HG03159 (cell line): Measurements from ENCODE around the gene TSPAN3.

Experiments
- ATAC-seq: cut with Tn5 transposase; IDR thresholded peaks from one replicate; pipeline ENCODE4 v1.9.1; 2021; ENCODE audit warnings: mild to moderate bottlenecking, moderate library complexity; ENCODE audit not compliant: unreplicated experiment

Gene TSPAN3

GRCh38 chr15:77070495-77071304, at the start of gene TSPAN3:
TSPAN3 (minus strand) TSS chr15:77071109; CDS start chr15:77070954, 155 bp downstream.
- peak; percentile 91 for ATAC-seq

- ATAC-seq, result no peak
Measured at GRCh38 chr15:77120576-77120975, 49.7 kb upstream of the TSPAN3 start.

GRCh38 chr15:77119446-77119845, 48.5 kb upstream of the TSPAN3 start:
- no peak for ATAC-seq

GRCh38 chr15:77118882-77119321, 48.0 kb upstream of the TSPAN3 start:
- no peak for ATAC-seq

GRCh38 chr15:77115179-77115578, 44.3 kb upstream of the TSPAN3 start:
- ATAC-seq, result no peak

GRCh38 chr15:77112838-77113504, 42.1 kb upstream of the TSPAN3 start:
- no peak for ATAC-seq

- ATAC-seq, result no peak
Measured at GRCh38 chr15:77111789-77112188, 40.9 kb upstream of the TSPAN3 start.

- no peak for ATAC-seq
Measured at GRCh38 chr15:77107531-77108355, 36.8 kb upstream of the TSPAN3 start.

- no peak for ATAC-seq
Measured at GRCh38 chr15:77107068-77107467, 36.2 kb upstream of the TSPAN3 start.

- no peak for ATAC-seq
Measured at GRCh38 chr15:77104155-77104554, 33.2 kb upstream of the TSPAN3 start.

GRCh38 chr15:77099741-77100463, 29.0 kb upstream of the TSPAN3 start:
- no peak for ATAC-seq

GRCh38 chr15:77098572-77098971, 27.7 kb upstream of the TSPAN3 start:
- ATAC-seq, result no peak

GRCh38 chr15:77097921-77098320, 27.0 kb upstream of the TSPAN3 start:
- ATAC-seq, result no peak

- no peak for ATAC-seq
Measured at GRCh38 chr15:77097248-77097721, 26.4 kb upstream of the TSPAN3 start.

- no peak for ATAC-seq
Measured at GRCh38 chr15:77096541-77096940, 25.6 kb upstream of the TSPAN3 start.

GRCh38 chr15:77096138-77096537, 25.2 kb upstream of the TSPAN3 start:
- no peak for ATAC-seq

- no peak for ATAC-seq
Measured at GRCh38 chr15:77094397-77095030, 23.6 kb upstream of the TSPAN3 start.

GRCh38 chr15:77093436-77093835, 22.5 kb upstream of the TSPAN3 start:
- ATAC-seq, result no peak

GRCh38 chr15:77091097-77091496, 20.2 kb upstream of the TSPAN3 start:
- no peak for ATAC-seq

GRCh38 chr15:77087213-77087612, 16.3 kb upstream of the TSPAN3 start:
- no peak for ATAC-seq
